ENCODE measurements around the gene SLITRK1.

The SLITRK1 gene

GRCh38 chr13:83881917-83882605, at the start of gene SLITRK1:
Gene SLITRK1, minus strand, starts transcription at chr13:83882474. Its CDS starts 967 bp downstream, at chr13:83881507.
- FAIRE-seq, result no peak

GRCh38 chr13:83929157-83929556, 46.9 kb upstream of the SLITRK1 start:
- no peak for FAIRE-seq

- FAIRE-seq, result no peak
Observed at GRCh38 chr13:83919775-83920174, 37.5 kb upstream of the SLITRK1 start.

- FAIRE-seq, result no peak
Observed at GRCh38 chr13:83914368-83914767, 32.1 kb upstream of the SLITRK1 start.

- no peak for FAIRE-seq
Observed at GRCh38 chr13:83907196-83907989, 25.1 kb upstream of the SLITRK1 start.

- no peak for FAIRE-seq
Observed at GRCh38 chr13:83906240-83906820, 24.1 kb upstream of the SLITRK1 start.

GRCh38 chr13:83905641-83906040, 23.4 kb upstream of the SLITRK1 start:
- FAIRE-seq, result no peak

GRCh38 chr13:83895994-83896580, 13.8 kb upstream of the SLITRK1 start:
- no peak for FAIRE-seq

- FAIRE-seq, result no peak
Observed at GRCh38 chr13:83890358-83890757, 8.1 kb upstream of the SLITRK1 start.

GRCh38 chr13:83884141-83884540, 1.9 kb upstream of the SLITRK1 start:
- no peak for FAIRE-seq

- no peak for FAIRE-seq
Observed at GRCh38 chr13:83883061-83883523, 818 bp upstream of the SLITRK1 start.

- FAIRE-seq, result no peak
Observed at GRCh38 chr13:83882606-83882959, 309 bp upstream of the SLITRK1 start.

- FAIRE-seq, result no peak
Observed at GRCh38 chr13:83881140-83881684, 1.1 kb downstream of the SLITRK1 start.

GRCh38 chr13:83880275-83881139, 1.8 kb downstream of the SLITRK1 start:
- FAIRE-seq, result no peak

- FAIRE-seq, result no peak
Observed at GRCh38 chr13:83879431-83880171, 2.7 kb downstream of the SLITRK1 start.

- FAIRE-seq, result no peak
Observed at GRCh38 chr13:83878691-83879430, 3.4 kb downstream of the SLITRK1 start.

- no peak for FAIRE-seq
Observed at GRCh38 chr13:83877651-83878355, 4.5 kb downstream of the SLITRK1 start.

- FAIRE-seq, result no peak
Observed at GRCh38 chr13:83876546-83876945, 5.7 kb downstream of the SLITRK1 start.

GRCh38 chr13:83867708-83868107, 14.6 kb downstream of the SLITRK1 start:
- FAIRE-seq, result no peak
